Measurements from ENCODE around the gene BAZ2B.
"Not testable (repeated sequence)": the region's sequence is repeated elsewhere in the genome, so short reads cannot be mapped to it uniquely, and the experiment has no call there.

Gene BAZ2B

GRCh38 chr2:159371506-159371905 lies 244.8 kb downstream of the BAZ2B start:
- H3K9me3 Mint-ChIP-seq (ENCODE audit: low read depth) = no peaks in the 10 kb centered on the region
- no peaks in the 10 kb centered on the region for H3K4me1 Mint-ChIP-seq (ENCODE audit: low read depth)

DNA sequence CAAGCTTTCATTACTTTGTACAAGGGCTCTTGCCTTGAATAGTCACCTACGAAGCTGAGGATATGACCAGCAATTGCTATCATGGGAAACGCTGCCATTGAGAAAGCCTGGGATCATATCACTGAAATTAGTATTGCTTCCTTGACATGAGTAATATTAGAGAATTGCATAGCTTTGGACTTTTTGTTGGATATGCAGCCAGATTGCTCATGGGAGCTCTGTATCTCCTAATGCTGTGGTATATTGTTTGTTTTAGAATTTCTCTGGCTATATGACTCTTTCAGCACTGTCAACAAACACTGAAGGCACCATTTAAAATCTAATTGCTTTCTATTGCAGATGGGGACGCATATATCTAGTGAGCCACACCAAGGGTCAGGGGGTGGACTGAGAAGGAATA lies 249.8 kb downstream of the BAZ2B start:
- Mint-ChIP-seq H3K27me3 (no peaks in the 10 kb centered on the region), H3K4me3 (no peak overlapping the region), H3K36me3 (peaks cover 44% of the 10 kb centered on the region), H3K9me3 (ENCODE audit: low read depth) (no peaks in the 10 kb centered on the region), H3K27ac (no peak overlapping the region), H3K4me1 (ENCODE audit: low read depth) (no peaks in the 10 kb centered on the region)

More at GRCh38 chr2:159371506-159371905, 244.8 kb downstream of the BAZ2B start:
- no peak overlapping the region for H3K27ac Mint-ChIP-seq
- peaks cover 34% of the 10 kb centered on the region for H3K36me3 Mint-ChIP-seq
- no peaks in the 10 kb centered on the region for H3K27me3 Mint-ChIP-seq
- H3K4me3 Mint-ChIP-seq = no peak overlapping the region

DNA sequence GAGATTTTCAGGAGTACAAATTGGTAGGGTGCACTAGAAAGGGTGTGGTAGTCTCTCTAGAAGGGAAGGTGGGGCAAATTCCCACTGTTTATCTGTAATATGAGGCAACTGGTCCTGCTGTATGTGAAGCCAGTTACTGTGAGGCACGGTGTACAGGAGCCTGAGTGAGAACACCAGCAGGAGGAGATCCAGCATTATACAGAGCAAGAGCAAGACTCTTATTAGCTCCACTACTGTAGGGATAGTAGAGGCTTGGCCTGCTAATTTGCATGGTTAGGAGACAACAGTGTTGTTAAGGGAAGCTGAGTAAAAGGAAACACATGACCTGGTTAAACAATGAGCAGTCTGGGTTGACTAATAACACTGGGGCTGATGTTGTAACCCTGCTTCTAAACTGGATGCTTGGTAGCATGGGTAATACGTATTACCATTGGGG lies 253.5 kb downstream of the BAZ2B start:
- peaks cover 35% of the 10 kb centered on the region for H3K36me3 Mint-ChIP-seq
- H3K4me3 Mint-ChIP-seq = no peak overlapping the region

DNA sequence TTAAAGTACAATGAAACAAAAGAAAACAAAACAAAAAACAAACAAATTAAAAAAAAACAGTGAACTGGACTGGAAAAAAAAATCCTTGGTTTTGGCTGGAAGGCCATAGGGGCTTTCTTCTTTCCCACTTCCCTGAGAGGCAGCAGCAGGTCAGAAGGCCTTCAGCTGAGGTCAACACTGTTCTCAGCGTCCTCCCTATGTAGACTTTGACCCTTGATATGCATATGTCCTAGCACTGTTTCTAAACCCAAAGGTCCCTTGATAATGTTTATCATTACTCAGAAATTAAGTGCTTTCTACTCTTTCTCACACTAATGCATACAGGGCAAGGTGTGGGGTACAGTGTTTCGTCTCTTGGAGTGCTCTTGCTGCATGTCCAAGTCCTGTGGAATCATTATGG lies 254.3 kb downstream of the BAZ2B start:
- no peaks in the 10 kb centered on the region for H3K27me3 Mint-ChIP-seq
- H3K27ac Mint-ChIP-seq = no peak overlapping the region
- no peaks in the 10 kb centered on the region for H3K4me1 Mint-ChIP-seq (ENCODE audit: low read depth)
- peaks cover 39% of the 10 kb centered on the region for H3K36me3 Mint-ChIP-seq
- no peak overlapping the region for H3K4me3 Mint-ChIP-seq
- no peaks in the 10 kb centered on the region for H3K9me3 Mint-ChIP-seq (ENCODE audit: low read depth)

More for the DNA sequence above, 253.5 kb downstream of the BAZ2B start:
- H3K4me1 Mint-ChIP-seq (ENCODE audit: low read depth) = no peaks in the 10 kb centered on the region
- H3K27ac Mint-ChIP-seq = no peak overlapping the region
- no peaks in the 10 kb centered on the region for H3K9me3 Mint-ChIP-seq (ENCODE audit: low read depth)
- no peaks in the 10 kb centered on the region for H3K27me3 Mint-ChIP-seq

- not testable (repeated sequence) for H3K27ac Mint-ChIP-seq; H3K4me1 Mint-ChIP-seq (ENCODE audit: low read depth); H3K27me3 Mint-ChIP-seq; H3K9me3 Mint-ChIP-seq (ENCODE audit: low read depth); H3K4me3 Mint-ChIP-seq
- peaks cover 41% of the 10 kb centered on the region for H3K36me3 Mint-ChIP-seq
Observed at GRCh38 chr2:159361603-159362002, 254.7 kb downstream of the BAZ2B start.

DNA sequence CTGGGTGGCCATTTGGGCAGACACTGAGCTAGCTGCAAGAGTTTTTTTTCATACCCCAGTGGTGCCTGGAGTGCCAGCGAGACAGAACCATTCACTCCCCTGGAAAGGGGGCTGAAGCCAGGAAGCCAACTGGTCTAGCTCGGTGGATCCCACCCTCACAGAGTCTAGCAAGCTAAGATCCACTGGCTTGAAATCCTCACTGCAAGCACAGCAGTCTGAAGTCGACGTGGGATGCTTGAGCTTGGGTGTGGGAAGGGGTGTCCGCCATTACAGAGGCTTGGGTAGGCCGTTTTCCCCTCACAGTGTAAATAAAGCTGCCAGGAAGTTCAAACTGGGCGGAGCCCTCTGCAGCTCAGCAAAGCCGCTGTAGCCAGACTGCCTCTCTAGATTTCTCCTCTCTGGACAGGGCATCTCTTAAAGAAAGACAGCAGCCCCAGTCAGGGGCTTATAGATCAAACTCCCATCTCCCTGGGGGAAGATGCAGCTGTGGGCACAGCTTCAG lies 260.2 kb downstream of the BAZ2B start:
- H3K4me3 Mint-ChIP-seq = no peak overlapping the region
- H3K36me3 Mint-ChIP-seq = peaks cover 25% of the 10 kb centered on the region
- H3K9me3 Mint-ChIP-seq (ENCODE audit: low read depth) = no peaks in the 10 kb centered on the region
- no peaks in the 10 kb centered on the region for H3K4me1 Mint-ChIP-seq (ENCODE audit: low read depth)
- H3K27ac Mint-ChIP-seq = no peak overlapping the region
- no peaks in the 10 kb centered on the region for H3K27me3 Mint-ChIP-seq

- Mint-ChIP-seq H3K9me3 (ENCODE audit: low read depth) (no peaks in the 10 kb centered on the region), H3K4me3 (no peak overlapping the region), H3K27ac (no peak overlapping the region), H3K27me3 (no peaks in the 10 kb centered on the region), H3K4me1 (ENCODE audit: low read depth) (no peaks in the 10 kb centered on the region), H3K36me3 (peaks cover 18% of the 10 kb centered on the region)
Observed at GRCh38 chr2:159351977-159352376, 264.4 kb downstream of the BAZ2B start.

GRCh38 chr2:159349674-159350299 lies 266.6 kb downstream of the BAZ2B start:
- Mint-ChIP-seq H3K4me1 (ENCODE audit: low read depth) (no peaks in the 10 kb centered on the region), H3K36me3 (peaks cover 5% of the 10 kb centered on the region), H3K27me3 (no peaks in the 10 kb centered on the region), H3K27ac (no peak overlapping the region), H3K9me3 (ENCODE audit: low read depth) (no peaks in the 10 kb centered on the region), H3K4me3 (no peak overlapping the region)

GRCh38 chr2:159326569-159327255 lies 289.6 kb downstream of the BAZ2B start:
- Mint-ChIP-seq H3K27me3 (no peaks in the 10 kb centered on the region), H3K36me3 (peaks cover 18% of the 10 kb centered on the region), H3K9me3 (ENCODE audit: low read depth) (no peaks in the 10 kb centered on the region), H3K27ac (no peak overlapping the region), H3K4me3 (no peak overlapping the region), H3K4me1 (ENCODE audit: low read depth) (no peaks in the 10 kb centered on the region)

GRCh38 chr2:159322419-159322818 lies 293.9 kb downstream of the BAZ2B start:
- Mint-ChIP-seq H3K9me3 (ENCODE audit: low read depth) (no peaks in the 10 kb centered on the region), H3K27me3 (no peaks in the 10 kb centered on the region), H3K4me1 (ENCODE audit: low read depth) (no peaks in the 10 kb centered on the region), H3K27ac (no peak overlapping the region), H3K36me3 (peaks cover 13% of the 10 kb centered on the region), H3K4me3 (no peak overlapping the region)

DNA sequence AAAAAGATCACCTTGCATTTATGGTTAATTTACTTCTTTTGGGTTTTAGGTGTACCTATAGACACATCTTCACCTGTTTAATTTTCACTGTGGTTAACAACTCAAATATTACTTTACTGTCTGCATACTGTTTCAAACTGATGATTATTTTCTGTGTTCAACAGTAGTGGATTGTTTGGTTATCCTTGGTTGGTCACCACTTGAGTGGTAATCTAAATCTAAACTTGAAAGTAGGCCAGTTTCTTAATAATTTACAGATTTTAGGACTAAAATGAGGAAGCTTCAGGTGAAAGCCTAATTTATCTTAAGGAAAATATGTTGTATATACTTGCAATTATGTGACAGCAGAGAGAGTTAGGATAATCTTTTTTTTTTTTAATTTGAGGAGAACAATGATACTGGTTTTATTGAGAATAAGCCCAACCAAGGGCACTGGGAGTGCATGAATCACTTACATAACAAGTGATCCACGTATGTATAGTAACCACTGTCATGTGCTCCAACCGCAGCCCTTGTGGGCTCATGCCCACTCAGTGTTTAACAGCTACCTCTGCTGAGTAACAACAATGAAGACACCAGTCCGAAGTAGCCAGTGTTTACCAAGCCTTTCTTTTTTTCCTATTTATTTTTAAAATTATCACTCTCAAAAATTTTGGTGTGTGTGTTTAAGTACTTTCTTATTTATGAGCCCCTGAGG lies 298.8 kb downstream of the BAZ2B start:
- no peak overlapping the region for H3K27ac Mint-ChIP-seq
- H3K9me3 Mint-ChIP-seq (ENCODE audit: low read depth) = no peaks in the 10 kb centered on the region
- no peaks in the 10 kb centered on the region for H3K4me1 Mint-ChIP-seq (ENCODE audit: low read depth)
- H3K27me3 Mint-ChIP-seq = no peaks in the 10 kb centered on the region
- H3K36me3 Mint-ChIP-seq = peaks cover 13% of the 10 kb centered on the region
- H3K4me3 Mint-ChIP-seq = no peak overlapping the region

- peaks cover 3% of the 10 kb centered on the region for H3K27me3 Mint-ChIP-seq
- H3K4me3 Mint-ChIP-seq = no peak overlapping the region
- no peak overlapping the region for H3K27ac Mint-ChIP-seq
- peaks cover 2% of the 10 kb centered on the region for H3K36me3 Mint-ChIP-seq
- no peaks in the 10 kb centered on the region for H3K4me1 Mint-ChIP-seq (ENCODE audit: low read depth)
- peaks cover 4% of the 10 kb centered on the region for H3K9me3 Mint-ChIP-seq (ENCODE audit: low read depth)
Observed at GRCh38 chr2:159307942-159308341, 308.4 kb downstream of the BAZ2B start.

DNA sequence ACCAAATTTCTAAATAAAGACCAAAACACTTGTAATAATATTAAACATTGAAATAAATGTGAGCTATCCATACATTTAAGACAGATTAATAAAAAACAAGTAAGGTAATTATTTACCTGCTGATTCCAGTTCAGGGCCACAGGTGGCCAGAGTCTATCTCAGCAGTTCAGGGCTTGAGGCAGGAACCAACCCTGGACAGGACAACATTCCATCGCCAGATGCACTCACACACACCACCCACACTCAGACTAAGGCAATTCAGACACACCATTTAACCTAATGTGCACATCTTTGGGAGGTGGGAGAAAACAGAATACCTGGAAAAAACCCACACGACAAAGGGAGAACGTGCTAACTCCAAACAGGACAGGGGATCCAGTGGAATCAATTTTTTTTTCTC lies 315.8 kb downstream of the BAZ2B start:
- peaks cover 4% of the 10 kb centered on the region for H3K9me3 Mint-ChIP-seq (ENCODE audit: low read depth)
- no peak overlapping the region for H3K4me3 Mint-ChIP-seq
- peaks cover 6% of the 10 kb centered on the region for H3K36me3 Mint-ChIP-seq
- H3K27ac Mint-ChIP-seq = no peak overlapping the region
- peaks cover 2% of the 10 kb centered on the region for H3K27me3 Mint-ChIP-seq
- no peaks in the 10 kb centered on the region for H3K4me1 Mint-ChIP-seq (ENCODE audit: low read depth)

- Mint-ChIP-seq H3K9me3 (ENCODE audit: low read depth) (no peaks in the 10 kb centered on the region), H3K27ac (no peak overlapping the region), H3K36me3 (peaks cover 6% of the 10 kb centered on the region), H3K27me3 (peaks cover 2% of the 10 kb centered on the region), H3K4me1 (ENCODE audit: low read depth) (no peaks in the 10 kb centered on the region), H3K4me3 (no peak overlapping the region)
Observed at GRCh38 chr2:159298967-159299366, 317.4 kb downstream of the BAZ2B start.

GRCh38 chr2:159297042-159297707 lies 319.2 kb downstream of the BAZ2B start:
- Mint-ChIP-seq H3K4me3 (no peak overlapping the region), H3K9me3 (ENCODE audit: low read depth) (no peaks in the 10 kb centered on the region), H3K36me3 (peaks cover 6% of the 10 kb centered on the region), H3K27me3 (peaks cover 2% of the 10 kb centered on the region), H3K4me1 (ENCODE audit: low read depth) (no peaks in the 10 kb centered on the region), H3K27ac (no peak overlapping the region)

Measured in activated naive CD8-positive, alpha-beta T cell (primary cell).